Loucy (cell line): ENCODE data around the gene LPA.

Experiments
- H2AFZ ChIP-seq: fragments of 200-600 bp; sonication (generic); 2 replicates; pipeline ENCODE4 v1.6.0; 2016; ENCODE audit warnings: antibody characterized with exemption, mild to moderate bottlenecking, low read length, moderate library complexity
- H3F3A ChIP-seq: fragments of 200-600 bp; 2 replicates; pipeline ENCODE4 v1.6.0; 2016; ENCODE audit warnings: antibody characterized with exemption, low read depth, mild to moderate bottlenecking
- H3K27me3 ChIP-seq: fragments of 200-600 bp; sonication (generic); 2 replicates; pipeline ENCODE4 v1.6.1; 2014; ENCODE audit warnings: low read length, mild to moderate bottlenecking; ENCODE audit not compliant: insufficient read depth, poor library complexity, severe bottlenecking
- H3K36me3 ChIP-seq: fragments of 200-600 bp; sonication (generic); 2 replicates; pipeline ENCODE4 v1.6.1; 2016; ENCODE audit warnings: low read length; ENCODE audit not compliant: insufficient read depth
- H3K4me1 ChIP-seq: fragments of 200-600 bp; sonication (generic); 2 replicates; pipeline ENCODE4 v1.5.1; 2014; ENCODE audit warnings: low read length, mild to moderate bottlenecking; ENCODE audit not compliant: insufficient read depth, poor library complexity, severe bottlenecking
- H3K4me2 ChIP-seq: fragments of 200-600 bp; sonication (generic); 2 replicates; pipeline ENCODE4 v1.6.0; 2014; ENCODE audit warnings: antibody characterized with exemption, low read length, low read depth, mild to moderate bottlenecking; ENCODE audit not compliant: poor library complexity, severe bottlenecking
- H3K4me3 ChIP-seq: fragments of 200-600 bp; sonication (generic); 2 replicates; pipeline ENCODE4 v1.5.1; 2014; ENCODE audit warnings: low read length, mild to moderate bottlenecking, mixed read lengths; ENCODE audit not compliant: poor library complexity, severe bottlenecking
- H3K79me2 ChIP-seq: fragments of 200-600 bp; sonication (generic); 2 replicates; pipeline ENCODE4 v1.6.1; 2014; ENCODE audit warnings: low read length; ENCODE audit not compliant: insufficient read depth
- H3K9ac ChIP-seq: fragments of 200-600 bp; sonication (generic); 2 replicates; pipeline ENCODE4 v1.6.0; 2014; ENCODE audit warnings: mild to moderate bottlenecking, low read depth, low read length, moderate library complexity; ENCODE audit not compliant: poor library complexity, severe bottlenecking
- H3K9me2 ChIP-seq: fragments of 200-600 bp; sonication (generic); replicated peaks from 2 replicates; pipeline ENCODE4 v1.6.1; 2016; ENCODE audit warnings: low read depth, low read length, mixed read lengths
- H3K9me3 ChIP-seq: fragments of 200-600 bp; sonication (generic); 2 replicates; pipeline ENCODE4 v1.6.1; 2014; ENCODE audit warnings: mild to moderate bottlenecking, antibody characterized with exemption, low read length, low read depth; ENCODE audit not compliant: insufficient read depth
- H4K20me1 ChIP-seq: fragments of 200-600 bp; sonication (generic); 2 replicates; pipeline ENCODE4 v1.6.0; 2014; ENCODE audit warnings: antibody characterized with exemption, low read length, mild to moderate bottlenecking; ENCODE audit not compliant: insufficient read depth, poor library complexity, severe bottlenecking
- CTCF ChIP-seq: fragments of 200-600 bp; sonication (generic); conservative IDR thresholded peaks from 2 replicates; pipeline ENCODE4 v1.5.1; 2014; ENCODE audit warnings: mild to moderate bottlenecking, antibody characterized with exemption, low read length
- EZH2phosphoT487 ChIP-seq: fragments of 200-600 bp; IDR thresholded peaks from 2 replicates; pipeline ENCODE4 v1.6.1; 2018; ENCODE audit warnings: antibody characterized with exemption, mild to moderate bottlenecking, moderate library complexity, borderline replicate concordance

The LPA gene

GRCh38 chr6:160510199-160510598, 153.9 kb downstream of the LPA start:
- Histone ChIP-seq H3K4me1 (no peaks in the 10 kb centered on the region), H3F3A (no peaks in the 10 kb centered on the region)
- TF ChIP-seq CTCF (no peak), EZH2phosphoT487 (no peak)

GRCh38 chr6:160509610-160510009, 154.5 kb downstream of the LPA start:
- no peaks in the 10 kb centered on the region for H3K79me2 ChIP-seq
- no peak overlapping the region for H3K4me2 ChIP-seq
- no peaks in the 10 kb centered on the region for H3K27me3 ChIP-seq
- no peaks in the 10 kb centered on the region for H3F3A ChIP-seq
- no peaks in the 10 kb centered on the region for H3K9me3 ChIP-seq
- H3K9ac ChIP-seq: no peak overlapping the region
- no peaks in the 10 kb centered on the region for H3K36me3 ChIP-seq
- H3K9me2 ChIP-seq: no peaks in the 10 kb centered on the region
- no peaks in the 10 kb centered on the region for H3K4me1 ChIP-seq
- no peak overlapping the region for H3K4me3 ChIP-seq
- H4K20me1 ChIP-seq: no peaks in the 10 kb centered on the region
- no peak overlapping the region for H2AFZ ChIP-seq
- TF ChIP-seq EZH2phosphoT487: no peak
- TF ChIP-seq CTCF: no peak

More at GRCh38 chr6:160510199-160510598, 153.9 kb downstream of the LPA start:
- no peaks in the 10 kb centered on the region for H3K27me3 ChIP-seq
- H3K79me2 ChIP-seq: no peaks in the 10 kb centered on the region
- H3K9ac ChIP-seq: no peak overlapping the region
- no peak overlapping the region for H2AFZ ChIP-seq
- H3K9me2 ChIP-seq: no peaks in the 10 kb centered on the region
- no peaks in the 10 kb centered on the region for H3K9me3 ChIP-seq
- no peak overlapping the region for H3K4me3 ChIP-seq
- no peaks in the 10 kb centered on the region for H3K36me3 ChIP-seq
- no peaks in the 10 kb centered on the region for H4K20me1 ChIP-seq
- H3K4me2 ChIP-seq: no peak overlapping the region

GRCh38 chr6:160508599-160508998, 155.5 kb downstream of the LPA start:
- TF ChIP-seq CTCF: no peak
- TF ChIP-seq EZH2phosphoT487: no peak
- Histone ChIP-seq H3K4me3 (no peak overlapping the region), H3K9me3 (no peaks in the 10 kb centered on the region), H3K36me3 (no peaks in the 10 kb centered on the region), H3F3A (no peaks in the 10 kb centered on the region), H3K27me3 (no peaks in the 10 kb centered on the region), H4K20me1 (no peaks in the 10 kb centered on the region), H3K9me2 (no peaks in the 10 kb centered on the region), H3K4me2 (no peak overlapping the region), H3K79me2 (no peaks in the 10 kb centered on the region), H2AFZ (no peak overlapping the region), H3K4me1 (no peaks in the 10 kb centered on the region), H3K9ac (no peak overlapping the region)
